GM20431 (cell line): Measurements from ENCODE around the gene ZNF483.
"Not testable (repeated sequence)": the region's sequence is repeated elsewhere in the genome, so short reads cannot be mapped to it uniquely, and the experiment has no call there.

Experiments
- in situ Hi-C: fragments of 300-500 bp; cut with MseI, MboI; formaldehyde crosslinking; loops from one replicate; pipeline ENCODE4 v1.15.0; 2020; ENCODE audit warnings: low sequenced_read_pairs; ENCODE audit not compliant: unreplicated experiment

Gene ZNF483

DNA sequence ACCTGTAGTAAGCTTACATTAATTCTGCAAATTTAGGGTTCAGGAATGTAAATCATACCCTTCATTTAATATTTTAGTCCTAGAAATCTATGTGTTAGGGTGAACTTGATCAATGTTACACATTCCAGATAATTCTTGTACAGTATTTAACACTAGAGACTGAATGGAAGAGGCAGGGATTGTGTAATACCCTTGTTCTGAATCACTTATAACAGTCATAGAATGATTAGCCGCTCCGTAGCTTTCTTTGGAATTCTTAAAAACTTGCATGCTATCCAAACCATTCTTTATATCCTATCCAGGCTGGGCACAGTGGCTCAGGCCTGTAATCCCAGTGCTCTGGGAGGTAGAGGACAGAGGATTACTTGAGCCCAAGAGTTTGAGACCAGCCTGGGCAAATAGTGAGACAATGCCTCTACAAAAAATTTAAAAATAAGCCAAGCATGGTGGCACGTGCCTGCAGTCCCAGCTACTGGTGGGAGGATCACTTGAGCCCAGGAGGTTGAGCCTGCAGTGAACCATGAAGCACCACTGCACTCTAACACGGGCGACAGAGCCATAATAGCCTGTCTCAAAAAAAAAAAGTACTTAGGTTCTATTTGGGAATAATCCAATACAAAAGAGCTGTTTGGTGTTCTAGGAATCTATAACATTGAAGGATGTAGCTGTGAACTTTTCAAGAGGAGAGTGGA is 8.3 kb downstream of the ZNF483 start:
- in situ Hi-C loops: no loop called here

DNA sequence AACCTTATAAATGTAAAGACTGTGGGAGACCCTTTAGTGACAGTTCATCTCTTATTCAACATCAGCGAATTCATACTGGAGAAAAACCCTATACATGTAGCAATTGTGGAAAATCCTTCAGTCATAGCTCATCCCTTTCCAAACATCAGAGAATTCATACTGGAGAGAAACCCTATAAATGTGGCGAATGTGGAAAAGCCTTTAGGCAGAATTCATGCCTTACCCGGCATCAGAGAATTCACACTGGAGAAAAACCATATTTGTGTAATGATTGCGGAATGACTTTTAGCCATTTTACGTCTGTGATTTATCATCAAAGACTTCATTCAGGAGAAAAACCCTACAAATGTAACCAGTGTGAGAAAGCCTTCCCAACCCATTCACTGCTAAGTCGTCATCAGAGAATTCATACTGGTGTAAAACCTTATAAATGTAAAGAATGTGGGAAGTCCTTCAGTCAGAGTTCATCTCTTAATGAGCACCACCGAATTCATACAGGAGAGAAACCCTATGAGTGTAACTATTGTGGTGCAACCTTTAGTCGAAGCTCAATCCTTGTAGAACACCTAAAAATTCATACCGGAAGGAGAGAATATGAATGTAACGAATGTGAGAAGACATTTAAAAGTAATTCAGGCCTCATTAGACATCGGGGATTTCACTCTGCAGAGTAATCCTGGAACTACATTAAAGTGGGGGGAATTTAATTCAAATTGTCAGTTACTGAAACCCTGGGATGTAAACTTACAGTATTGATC is 17.7 kb downstream of the ZNF483 start:
- in situ Hi-C loops: no loop called here

DNA sequence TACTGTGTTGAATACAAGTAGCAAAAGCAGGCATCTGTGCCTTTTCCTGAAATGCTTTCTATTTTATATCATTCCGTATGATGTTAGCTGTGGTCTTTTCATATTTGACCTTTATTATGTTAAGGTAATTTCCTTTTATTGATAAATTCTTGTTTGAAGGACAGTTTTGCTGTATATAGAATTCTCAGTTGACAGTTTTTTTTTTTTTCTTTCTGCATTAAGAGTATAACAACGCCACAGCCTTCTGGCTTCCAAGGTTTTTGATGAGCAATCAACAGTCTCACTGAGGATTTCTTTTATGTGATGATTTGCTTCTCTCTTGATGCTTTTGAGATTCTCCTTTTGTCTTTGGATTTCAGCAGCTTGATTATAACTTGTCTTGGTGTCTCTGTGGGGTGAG is 23.6 kb downstream of the ZNF483 start:
- in situ Hi-C loops: no loop called here

DNA sequence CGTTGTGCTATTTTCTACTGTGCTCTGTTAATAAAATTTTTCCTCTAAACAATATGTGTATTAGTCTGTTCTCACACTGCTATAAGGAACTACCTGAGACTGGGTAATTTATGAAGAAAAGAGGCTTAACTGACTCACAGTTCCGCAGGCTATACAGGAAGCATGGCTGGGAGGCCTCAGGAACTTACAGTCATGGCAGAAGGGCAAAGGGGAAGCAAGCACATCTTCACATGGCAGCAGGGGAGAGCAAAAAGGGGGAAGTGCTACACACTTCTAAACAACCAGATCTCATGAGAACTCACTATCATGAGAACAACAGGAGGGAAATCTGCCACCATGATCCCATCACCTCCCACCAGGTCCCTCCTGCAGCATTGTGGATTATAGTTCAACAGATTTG is 30.4 kb downstream of the ZNF483 start:
- in situ Hi-C loops: not testable (repeated sequence)

DNA sequence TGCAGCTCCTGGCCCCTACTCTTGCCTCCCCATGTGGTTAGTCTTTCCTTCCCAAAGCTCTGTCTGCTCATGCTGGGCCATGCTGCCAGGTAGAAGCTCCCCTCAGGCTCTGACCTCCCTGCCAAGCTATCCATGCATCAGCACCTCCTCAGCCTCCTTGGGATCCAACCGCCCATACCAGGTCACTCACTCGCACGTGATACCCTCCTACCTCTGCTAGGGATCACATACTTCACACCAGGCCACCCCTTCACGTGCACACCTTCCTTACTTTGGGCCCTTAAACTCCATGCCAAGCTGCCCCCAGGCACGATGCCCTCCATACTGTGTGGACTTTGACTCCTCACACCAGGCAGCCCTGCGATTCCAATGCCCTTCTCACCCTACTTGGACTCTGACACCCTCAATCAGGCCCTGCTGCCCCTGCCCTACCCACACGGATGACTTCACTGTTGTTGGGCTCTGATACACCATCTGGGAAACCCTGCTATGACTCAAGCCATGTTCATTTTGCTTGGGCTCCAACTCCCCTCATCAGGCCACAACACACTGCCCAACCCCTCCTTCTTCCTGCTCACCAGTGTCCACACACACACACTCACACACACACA is 34.1 kb downstream of the ZNF483 start:
- in situ Hi-C loops: no loop called here

DNA sequence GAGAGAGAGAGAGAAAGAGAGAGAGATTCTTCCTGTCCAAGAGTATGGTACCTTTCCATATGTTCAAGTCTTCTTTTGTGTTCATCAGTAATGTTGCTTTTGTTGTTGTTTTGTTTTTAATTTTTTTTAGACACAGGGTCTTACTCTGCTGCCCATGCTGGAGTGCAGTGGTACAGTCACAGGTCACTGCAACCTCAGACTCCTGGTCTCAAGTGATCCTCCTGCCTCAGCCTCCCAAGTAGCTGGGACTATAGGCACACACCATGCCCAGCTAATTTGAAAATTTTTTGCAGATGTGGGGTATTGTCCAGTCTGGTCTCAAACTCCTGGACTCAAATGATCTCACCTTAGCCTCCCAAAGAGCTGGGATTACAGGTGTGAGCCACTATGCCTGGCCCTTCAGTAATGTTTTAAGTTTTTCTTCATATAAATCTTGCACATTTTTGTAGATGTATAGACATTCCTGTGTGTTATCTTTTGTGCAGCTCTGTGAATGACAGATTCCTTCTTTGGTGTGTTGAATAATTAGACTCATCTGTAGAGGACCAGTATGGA is 36.3 kb downstream of the ZNF483 start:
- in situ Hi-C loops: no loop called here

DNA sequence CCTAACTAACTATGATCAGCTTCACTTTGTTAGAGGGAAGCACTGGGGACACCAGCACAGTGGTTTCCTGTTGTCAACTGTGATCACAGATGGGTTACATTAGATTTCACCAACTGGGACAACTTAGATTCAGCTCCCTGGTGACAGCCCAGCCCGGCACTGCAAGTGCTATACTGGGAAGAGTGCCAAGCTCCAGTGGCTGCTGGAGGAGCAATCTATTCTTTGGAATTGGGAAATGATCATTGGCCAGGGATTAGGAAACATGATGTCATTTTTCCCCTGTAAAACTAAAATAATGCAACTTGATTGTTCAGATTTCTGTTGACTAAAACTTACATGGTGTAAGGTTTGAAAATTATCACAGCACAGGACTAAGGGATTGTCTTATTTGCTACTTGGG is 41.3 kb downstream of the ZNF483 start:
- in situ Hi-C loops: no loop called here

DNA sequence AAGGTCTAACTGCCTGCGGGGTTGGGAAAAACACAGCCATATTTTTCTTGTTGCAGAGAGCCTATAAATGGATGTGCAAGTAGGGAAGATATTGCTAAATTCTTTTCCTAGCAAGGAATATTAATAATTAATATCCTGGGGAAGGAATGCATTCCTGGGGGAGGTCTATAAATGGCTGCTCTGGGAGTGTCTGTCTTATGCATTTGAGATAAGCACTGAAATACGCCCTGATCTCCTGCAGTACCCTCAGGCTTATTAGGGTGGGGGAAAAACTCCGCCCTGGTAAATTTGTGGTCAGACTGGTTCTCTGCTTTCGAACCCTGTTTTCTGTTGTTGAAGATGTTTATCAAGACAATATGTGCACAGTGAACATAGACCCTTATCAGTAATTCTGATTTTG is 43.1 kb downstream of the ZNF483 start:
- in situ Hi-C loops: not testable (repeated sequence)

DNA sequence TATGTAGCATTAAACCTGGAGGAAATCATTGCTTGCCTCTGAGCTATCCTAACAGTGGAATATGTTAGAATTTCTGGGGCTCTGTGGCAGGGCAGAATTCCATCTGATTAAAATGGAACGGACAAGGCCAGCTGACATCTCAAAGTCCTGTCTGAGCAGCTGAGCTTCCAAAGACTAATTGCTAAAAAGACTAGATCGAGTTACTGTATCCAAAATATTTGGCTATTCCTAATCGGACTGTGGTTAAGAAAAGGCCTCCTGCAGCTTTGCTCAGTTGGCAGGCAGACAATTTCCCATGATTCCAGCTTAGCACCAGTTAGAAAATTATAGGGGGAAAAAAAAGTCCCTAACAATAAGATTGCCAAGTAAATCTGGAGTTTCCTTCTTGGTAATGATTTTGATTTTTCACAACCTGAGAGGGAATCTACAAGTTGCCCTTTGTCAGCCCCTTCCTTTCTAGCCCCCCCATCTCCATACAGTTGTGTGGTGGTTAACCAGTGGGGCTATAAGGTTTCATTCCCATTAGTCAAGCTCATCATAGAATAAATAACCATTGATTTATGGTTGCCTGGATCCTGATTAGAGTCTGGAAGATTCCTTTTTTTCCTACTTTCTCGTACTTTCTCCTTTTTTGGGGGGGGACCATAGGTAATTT is 48.1 kb downstream of the ZNF483 start:
- in situ Hi-C loops: no loop called here

DNA sequence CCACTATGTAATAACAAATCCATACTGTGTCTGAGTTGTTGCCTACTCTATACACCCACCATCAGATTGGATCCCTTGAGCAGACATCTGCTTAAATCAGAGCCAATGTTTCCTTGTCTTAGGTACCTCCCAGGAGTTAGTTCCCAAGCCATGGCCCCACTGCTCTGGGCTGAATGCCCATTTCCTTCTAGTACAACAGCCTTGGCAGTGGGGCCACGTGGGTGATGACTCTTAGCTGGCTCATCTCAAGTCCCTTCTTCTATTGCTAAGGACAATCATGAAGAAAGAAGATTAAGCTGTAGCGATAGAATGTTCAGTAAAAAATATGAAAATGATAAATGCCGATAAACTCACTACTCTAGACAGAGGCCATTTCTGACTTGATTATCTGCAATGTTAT is 57.9 kb downstream of the ZNF483 start:
- in situ Hi-C loops: no loop called here

DNA sequence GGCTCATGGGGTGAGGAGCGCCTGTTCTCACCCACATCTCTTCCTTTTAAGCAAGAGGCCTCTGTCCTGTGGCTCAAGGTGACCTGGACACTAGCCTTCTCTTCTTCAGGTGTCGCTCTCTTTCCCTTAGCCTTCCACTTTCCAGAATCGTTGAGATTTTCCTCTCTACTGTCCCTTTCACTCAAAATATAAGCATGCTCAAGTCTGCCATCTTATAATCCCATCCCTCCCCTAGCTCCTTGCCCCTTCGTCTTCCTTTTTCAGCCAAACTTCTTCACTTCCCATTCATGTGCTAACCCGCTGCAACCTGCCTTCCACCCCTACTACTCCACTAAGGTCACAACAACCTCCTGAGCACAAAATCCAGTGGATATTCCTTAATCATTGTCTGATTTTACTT is 61.4 kb downstream of the ZNF483 start:
- in situ Hi-C loops: no loop called here

DNA sequence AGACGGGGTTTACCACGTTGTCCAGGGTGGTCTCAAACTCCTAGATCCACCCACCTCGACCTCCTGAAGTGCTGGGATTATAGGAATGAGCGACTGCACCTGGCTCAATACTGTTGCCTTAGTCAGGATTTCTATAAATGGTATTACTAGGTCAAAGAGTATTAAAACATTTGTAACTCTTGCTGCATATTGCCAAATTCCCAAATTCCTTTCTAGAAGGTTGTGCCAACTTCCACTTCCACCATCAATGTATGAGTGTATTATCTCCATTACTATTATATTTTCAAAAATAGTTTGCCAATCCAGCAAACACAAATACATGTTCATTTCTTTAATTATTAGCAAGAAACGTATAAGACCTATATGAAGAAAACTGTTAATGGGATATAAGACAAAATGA is 63.9 kb downstream of the ZNF483 start:
- in situ Hi-C loops: no loop called here

DNA sequence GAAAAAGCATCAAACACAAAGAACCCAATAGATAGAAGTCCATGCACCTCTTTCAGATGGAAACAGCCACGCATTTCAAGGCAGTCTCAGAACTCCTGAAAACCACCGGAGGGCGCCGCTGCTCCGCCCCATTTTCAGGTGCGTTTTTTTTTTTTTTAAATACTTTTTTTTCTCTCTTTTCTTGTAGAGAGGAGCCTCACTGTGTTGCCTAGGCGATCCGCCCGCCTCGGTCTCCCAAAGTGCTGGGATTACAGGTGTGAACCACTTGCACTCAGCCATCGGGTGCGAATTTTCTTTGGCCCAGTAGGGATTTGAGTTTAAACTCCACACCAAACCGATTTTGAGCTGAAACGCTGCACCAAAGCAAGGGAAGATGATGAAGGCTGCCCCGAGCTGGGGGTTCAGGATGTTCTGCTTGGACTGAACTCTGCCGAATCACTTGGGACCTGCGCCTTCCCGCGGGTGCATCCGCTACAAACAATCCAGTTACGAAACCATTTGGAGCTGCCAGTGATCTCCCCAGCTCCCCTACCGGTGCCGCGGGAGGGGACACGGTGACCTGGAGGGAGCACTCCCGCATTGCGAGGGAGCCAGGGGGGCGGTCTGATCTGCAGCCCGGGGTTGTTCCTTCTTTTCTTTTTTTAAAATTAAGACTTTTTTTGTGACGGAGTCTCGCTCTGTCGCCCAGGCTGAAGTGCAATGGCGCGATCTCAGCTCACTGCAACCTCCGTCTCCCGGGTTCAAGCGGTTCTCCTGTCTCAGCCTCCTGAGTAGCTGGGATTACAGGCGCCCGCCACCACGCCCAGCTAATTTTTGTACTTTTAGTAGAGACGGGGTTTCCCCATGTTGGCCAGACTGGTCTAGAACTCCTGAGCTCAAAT is 73.1 kb downstream of the ZNF483 start:
- in situ Hi-C loops: no loop called here

DNA sequence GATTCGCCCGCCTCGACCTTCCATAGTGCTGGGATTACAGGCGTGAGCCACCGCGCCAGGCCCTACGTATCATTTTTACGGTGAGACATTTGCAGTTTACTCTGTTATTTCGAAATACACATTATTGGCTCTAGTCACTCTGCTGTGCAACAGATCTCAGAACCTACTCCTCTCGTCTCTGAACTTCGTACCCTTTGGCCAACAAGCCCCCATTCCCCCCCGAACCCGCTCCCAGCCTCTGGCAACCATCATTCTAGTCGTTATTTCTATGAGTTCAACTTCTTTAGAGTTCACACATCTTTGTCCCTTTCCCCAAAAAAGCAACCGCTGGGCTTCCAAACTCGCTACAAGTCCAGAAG is 73.7 kb downstream of the ZNF483 start:
- in situ Hi-C loops: no loop called here

DNA sequence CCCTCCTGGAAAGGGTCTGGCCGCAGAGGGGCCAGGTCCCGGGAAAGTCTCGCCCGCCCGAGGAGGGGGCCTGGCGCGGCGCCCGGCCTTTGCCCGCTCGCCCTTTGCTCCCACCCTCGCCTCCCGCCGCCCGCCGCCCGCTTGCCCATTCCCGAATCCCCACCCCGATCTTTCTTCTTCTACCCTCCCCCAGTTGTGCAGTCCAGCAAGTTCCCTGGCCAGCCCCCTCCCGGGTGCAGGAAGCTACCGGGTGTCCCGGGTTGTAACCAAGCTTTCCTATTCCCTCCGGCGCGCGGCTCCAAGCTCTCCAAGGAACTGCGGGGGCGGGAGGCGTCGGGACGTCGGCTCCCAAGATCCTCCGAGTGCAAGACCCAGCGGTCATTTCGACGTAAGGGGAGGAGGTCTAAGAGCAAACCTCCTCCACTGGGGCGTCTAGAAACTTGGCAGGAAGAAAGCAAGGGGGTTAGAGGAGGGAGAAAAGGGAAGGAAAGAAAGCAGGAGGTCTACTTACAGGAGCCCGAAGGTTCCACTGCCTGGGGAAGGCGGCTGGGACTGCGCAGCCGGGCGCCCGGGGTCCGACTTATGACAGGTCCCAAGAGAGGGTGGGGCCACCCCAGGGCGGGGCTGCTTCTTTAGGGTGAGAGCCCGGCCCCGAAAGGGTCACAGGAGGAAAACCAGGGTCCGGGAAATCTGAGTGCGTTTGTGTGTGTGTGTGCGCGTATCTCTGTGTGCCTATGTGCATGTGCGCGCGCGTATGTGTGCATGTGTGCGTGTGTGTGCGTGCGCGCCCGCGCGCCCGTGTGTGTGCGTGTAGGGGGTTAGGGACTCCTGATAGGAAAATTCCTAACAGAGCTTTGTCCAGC is 74.3 kb downstream of the ZNF483 start, which contains the start of gene PTGR1:
PTGR1 (minus strand) TSS at position 556 of the 863 bp plus-strand sequence. CDS start 2,225 bp downstream, outside the sequence.
- in situ Hi-C loops: no loop called here

DNA sequence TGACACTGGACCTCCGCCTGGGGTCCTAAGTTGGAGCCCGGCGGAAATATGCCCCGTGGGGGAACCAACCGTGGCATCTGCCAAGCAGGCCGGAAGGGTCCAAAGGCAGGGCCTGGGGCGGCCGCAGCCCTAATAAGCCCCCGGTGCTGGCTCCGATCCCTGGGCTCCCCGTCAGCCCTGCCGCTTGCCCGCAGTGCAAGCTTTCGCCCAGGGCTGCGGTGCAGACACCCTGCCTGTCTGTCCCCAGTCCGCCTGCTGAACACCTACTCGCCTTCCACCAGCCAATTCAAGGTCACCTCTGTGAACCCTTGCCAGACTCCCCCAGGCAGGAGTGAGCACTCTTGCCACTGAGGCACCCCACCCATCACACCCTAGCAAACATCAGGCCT is 75.0 kb downstream of the ZNF483 start:
- in situ Hi-C loops: no loop called here

DNA sequence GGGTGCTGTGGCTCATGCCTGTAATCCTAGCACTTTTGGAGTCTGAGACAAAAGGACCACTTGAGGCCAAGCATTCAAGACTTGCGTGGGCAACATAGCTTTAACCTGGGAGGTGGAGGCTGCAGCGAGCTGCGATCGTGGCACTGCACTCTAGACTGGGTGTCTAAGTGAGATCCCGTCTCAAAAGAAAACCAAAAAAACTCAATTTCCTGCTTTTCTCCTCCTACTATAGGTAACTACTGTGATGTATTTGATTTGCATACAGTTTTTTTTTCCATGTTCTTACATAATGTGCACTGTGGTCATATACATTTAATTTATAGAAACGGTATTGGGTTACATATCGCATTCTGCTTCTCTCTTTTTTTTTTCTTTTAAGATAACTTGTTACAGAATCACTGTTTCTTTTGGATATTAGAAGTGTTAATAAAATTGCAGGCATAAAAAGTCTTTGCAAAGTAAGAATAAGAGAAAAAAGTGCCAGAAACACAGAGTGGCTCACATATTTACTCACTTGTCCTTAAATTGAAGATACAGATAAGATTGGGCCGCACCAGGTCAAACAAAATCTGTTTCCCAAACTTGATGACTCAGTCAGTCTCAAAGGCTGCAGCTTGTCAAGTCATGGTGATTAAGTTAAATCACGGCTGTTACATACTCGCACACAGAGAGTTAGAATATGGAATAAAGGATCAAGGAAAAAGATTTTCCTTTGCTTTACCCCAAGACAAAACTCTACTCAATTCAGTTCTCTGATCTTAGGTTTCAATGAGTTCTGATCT is 76.4 kb downstream of the ZNF483 start:
- in situ Hi-C loops: no loop called here

DNA sequence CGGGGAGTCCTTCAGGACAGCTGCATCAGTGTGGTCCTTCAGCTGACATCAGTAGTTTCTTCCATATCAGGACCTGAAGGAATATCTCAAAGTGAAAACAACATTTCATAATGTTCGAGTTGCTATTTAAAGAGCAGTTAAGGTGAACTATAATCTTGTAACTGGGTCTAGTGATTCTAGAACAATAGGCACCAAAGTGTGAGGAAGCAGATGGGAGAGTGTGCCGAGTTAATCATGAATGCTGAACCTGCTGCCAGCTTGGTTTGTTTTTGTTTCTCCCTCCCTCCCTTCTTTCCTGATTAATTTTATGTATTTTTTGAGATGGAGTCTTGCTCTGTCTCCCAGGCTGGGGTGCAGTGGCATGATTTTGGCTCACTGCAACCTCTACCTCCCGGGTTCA is 78.1 kb downstream of the ZNF483 start:
- in situ Hi-C loops: no loop called here
